ENCODE results near the gene SV2C. TPM values are rescaled to one million over a fixed set of nuclear protein-coding genes. Genes with fewer than 3 reads are reported as not detected.

The SV2C gene
- total RNA-seq, 3 donors from 2014 or later: 0.54 to 1.2 (median 0.58) TPM

DNA sequence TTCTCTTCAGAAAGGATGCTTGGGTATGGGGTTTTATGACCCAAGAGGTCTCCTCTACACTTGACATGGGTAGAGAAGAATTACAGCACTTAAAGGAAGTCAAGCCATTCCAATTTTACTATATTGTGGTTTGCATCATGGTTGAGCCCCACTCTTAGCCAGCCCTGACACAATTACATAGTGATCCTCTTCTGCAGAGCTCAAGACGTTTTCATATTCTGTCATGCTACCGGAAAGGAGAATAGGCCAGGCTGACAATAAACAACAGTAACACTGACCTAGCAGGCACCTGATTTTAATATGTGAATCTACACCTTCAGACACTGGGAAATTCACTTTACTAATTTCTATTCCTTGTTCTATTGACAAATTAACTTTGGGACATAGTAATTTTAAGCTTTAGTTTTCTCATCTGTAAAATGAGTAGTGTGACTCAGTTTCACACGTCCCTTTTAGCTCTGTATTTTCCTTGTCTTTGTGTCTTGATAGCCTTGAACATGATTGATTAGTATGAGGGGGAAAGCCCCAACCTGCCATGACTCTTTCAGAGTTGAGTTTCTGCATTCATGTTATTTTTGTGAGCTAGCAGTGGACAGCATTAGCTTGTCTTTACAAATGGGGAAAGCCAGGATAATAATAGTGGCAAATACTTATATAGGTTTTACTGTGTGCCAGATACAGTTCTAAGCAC is 83.8 kb downstream of the SV2C start:
- H3K4me3 ChIP-seq: no peak overlapping the region
- intact Hi-C loops (cut with DNase I, micrococcal nuclease): no loop called here
- no peaks in the 10 kb centered on the region for H3K9me3 ChIP-seq
- TF ChIP-seq, protein P1, sequence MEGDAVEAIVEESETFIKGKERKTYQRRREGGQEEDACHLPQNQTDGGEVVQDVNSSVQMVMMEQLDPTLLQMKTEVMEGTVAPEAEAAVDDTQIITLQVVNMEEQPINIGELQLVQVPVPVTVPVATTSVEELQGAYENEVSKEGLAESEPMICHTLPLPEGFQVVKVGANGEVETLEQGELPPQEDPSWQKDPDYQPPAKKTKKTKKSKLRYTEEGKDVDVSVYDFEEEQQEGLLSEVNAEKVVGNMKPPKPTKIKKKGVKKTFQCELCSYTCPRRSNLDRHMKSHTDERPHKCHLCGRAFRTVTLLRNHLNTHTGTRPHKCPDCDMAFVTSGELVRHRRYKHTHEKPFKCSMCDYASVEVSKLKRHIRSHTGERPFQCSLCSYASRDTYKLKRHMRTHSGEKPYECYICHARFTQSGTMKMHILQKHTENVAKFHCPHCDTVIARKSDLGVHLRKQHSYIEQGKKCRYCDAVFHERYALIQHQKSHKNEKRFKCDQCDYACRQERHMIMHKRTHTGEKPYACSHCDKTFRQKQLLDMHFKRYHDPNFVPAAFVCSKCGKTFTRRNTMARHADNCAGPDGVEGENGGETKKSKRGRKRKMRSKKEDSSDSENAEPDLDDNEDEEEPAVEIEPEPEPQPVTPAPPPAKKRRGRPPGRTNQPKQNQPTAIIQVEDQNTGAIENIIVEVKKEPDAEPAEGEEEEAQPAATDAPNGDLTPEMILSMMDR (IDR thresholded peaks at IDR 0.05): no peak
- H3K4me1 ChIP-seq (ENCODE audit: low read depth): no peaks in the 10 kb centered on the region
- H3K36me3 ChIP-seq (ENCODE audit: low read depth): no peaks in the 10 kb centered on the region
- no peak for DNase-seq
- ATAC-seq: no peak

DNA sequence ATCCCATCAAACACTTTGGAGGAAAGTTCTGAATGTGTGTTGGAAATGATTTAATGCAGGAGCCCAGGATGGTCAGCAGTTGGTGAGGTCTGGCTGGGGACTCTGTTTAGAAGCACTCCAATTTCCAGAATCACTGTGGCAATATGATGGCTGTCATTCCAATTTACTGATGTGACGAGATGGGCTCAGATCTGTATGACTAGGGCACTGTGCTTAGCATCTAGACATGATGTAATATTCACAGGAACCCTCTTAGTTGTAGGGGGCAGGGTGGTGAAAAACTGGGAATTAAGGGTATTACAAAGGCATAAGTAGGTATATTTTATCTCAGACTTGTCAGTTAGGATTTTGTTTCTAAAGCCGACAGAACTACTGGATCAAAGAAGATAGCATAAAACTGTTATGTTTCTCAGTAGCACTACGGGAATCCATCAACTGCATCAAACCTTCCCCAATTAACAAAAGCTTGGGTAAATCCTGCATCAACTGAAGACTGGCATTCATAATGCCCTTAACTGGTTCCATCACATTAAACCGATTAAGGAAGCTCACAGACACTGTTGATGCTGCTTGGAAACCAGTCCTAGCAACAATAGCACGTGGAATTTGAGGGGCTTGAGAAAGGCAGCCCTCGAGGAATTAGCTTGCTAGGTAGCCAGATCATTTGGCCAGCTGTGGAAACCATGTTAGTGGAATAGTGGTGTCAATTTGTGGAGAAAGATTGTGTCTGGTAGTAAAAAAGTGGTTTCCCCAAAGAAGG is 86.1 kb downstream of the SV2C start:
- Histone ChIP-seq H3K4me3 (no peak overlapping the region), H3K36me3 (ENCODE audit: low read depth) (no peaks in the 10 kb centered on the region), H3K9me3 (no peaks in the 10 kb centered on the region), H3K4me1 (ENCODE audit: low read depth) (no peaks in the 10 kb centered on the region)
- intact Hi-C loops (cut with DNase I, micrococcal nuclease): no loop called here
- TF ChIP-seq, protein P1 (IDR thresholded peaks at IDR 0.05): no peak
- DNase-seq (no peak), ATAC-seq (no peak)

DNA sequence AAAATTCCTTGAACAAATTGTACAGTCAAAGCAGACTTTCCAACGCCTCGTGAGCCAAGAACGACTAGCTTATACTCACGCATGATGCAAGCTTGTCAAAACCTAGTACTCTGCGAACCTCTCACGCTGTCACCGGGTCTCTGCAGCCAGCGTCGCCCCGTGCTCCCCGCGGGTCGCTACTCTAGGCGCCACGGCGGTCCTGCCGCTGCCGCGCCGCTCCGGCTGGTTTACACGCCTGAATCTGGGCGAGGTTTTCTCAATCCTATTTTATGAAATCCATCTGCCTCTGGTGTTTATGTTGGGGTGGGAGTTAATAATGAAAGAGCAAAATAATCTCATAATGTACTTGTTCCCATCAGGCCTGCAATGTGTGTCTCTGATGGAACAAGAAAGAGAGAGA is 90.9 kb downstream of the SV2C start:
- DNase-seq: no peak
- Histone ChIP-seq H3K36me3 (ENCODE audit: low read depth) (no peaks in the 10 kb centered on the region), H3K9me3 (no peaks in the 10 kb centered on the region), H3K4me1 (ENCODE audit: low read depth) (no peaks in the 10 kb centered on the region), H3K4me3 (no peak overlapping the region)
- peak; percentile 44 for ATAC-seq
- intact Hi-C loops (cut with DNase I, micrococcal nuclease): no loop called here
- TF ChIP-seq, protein P1 (IDR thresholded peaks at IDR 0.05): no peak

DNA sequence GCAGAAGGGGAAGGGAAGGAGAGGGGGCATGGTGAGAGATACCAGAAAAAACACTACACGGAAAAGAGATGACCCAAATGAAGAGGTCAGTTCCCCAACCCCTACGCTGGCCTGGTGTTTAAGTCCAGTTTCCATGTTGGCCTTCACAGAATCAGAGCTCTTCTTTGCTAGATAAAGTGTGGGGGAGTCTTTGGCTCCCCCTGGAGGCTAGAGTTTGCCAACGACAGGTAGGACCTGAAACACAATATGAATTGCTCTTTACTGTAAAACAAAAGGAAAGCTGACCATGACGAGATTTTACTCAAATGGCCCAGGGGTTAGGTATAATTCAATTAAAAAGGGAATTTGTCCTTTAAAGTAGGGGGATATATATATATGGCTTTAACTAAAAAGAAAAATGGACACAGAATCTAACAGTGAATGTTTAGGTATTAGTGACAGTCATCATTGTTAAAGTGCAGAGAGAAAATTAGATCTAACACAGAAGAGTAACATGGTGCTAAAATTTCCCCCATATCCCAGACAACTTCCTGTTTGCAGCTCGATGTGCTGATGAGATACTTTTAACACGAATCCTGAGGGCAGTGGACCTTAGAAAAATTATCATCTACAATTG is 92.0 kb downstream of the SV2C start:
- no peaks in the 10 kb centered on the region for H3K36me3 ChIP-seq (ENCODE audit: low read depth)
- H3K4me1 ChIP-seq (ENCODE audit: low read depth): no peaks in the 10 kb centered on the region
- intact Hi-C loops (cut with DNase I, micrococcal nuclease): no loop called here
- TF ChIP-seq, protein P1 (IDR thresholded peaks at IDR 0.05): peak; percentile 38
- H3K9me3 ChIP-seq: no peaks in the 10 kb centered on the region
- DNase-seq (peak in 2 of 3 donors; percentile 60 to 89), ATAC-seq (peak; percentile 90)
- no peak overlapping the region for H3K4me3 ChIP-seq

DNA sequence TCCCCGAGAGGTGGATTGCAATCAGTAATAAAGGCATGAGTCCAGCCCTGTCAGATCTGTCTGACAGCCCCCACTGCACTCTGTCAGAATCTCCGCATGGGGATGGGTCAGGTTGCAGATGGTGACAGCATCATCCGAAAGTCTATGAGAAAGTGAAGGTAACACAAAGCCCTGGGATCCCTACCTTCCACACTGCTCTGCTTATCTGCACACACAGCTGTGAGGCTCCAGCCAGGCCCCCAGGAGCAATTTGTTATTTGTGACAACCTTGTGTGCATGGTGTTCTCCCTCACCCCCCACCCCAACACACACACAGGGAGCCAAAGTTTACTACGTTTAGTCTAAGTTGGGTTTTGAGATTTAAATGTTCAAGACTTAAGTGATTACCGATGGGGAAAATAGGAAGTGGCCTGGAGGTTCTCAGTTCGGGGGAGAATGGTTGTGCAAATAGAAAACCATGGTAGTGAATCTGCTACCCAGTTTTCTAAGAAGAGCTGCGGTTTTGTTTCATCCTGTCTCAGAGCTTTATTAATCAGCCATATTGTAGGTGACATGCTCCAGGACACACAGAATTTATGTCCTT is 92.7 kb downstream of the SV2C start:
- TF ChIP-seq, protein P1 (IDR thresholded peaks at IDR 0.05): no peak
- no peaks in the 10 kb centered on the region for H3K9me3 ChIP-seq
- H3K36me3 ChIP-seq (ENCODE audit: low read depth): no peaks in the 10 kb centered on the region
- no peaks in the 10 kb centered on the region for H3K4me1 ChIP-seq (ENCODE audit: low read depth)
- H3K4me3 ChIP-seq: no peak overlapping the region
- ATAC-seq (peak; percentile 14), DNase-seq (no peak)
- intact Hi-C loops (cut with DNase I, micrococcal nuclease): no loop called here

Data from mucosa of descending colon (tissue), 3 donors.